ENCODE data around the gene ANKRD11.

Gene ANKRD11

GRCh38 chr16:89368604-89369249 is 121.6 kb downstream of the ANKRD11 start:
- no peak overlapping the region for H3K4me3 ChIP-seq (ENCODE audit: low read depth, low read length)
- DNase-seq (ENCODE audit: low read depth, low spot score) = no peak
- in situ Hi-C loops (cut with HindIII; ENCODE audit: low sequenced_read_pairs) = no loop called here
- TF ChIP-seq, protein P1, sequence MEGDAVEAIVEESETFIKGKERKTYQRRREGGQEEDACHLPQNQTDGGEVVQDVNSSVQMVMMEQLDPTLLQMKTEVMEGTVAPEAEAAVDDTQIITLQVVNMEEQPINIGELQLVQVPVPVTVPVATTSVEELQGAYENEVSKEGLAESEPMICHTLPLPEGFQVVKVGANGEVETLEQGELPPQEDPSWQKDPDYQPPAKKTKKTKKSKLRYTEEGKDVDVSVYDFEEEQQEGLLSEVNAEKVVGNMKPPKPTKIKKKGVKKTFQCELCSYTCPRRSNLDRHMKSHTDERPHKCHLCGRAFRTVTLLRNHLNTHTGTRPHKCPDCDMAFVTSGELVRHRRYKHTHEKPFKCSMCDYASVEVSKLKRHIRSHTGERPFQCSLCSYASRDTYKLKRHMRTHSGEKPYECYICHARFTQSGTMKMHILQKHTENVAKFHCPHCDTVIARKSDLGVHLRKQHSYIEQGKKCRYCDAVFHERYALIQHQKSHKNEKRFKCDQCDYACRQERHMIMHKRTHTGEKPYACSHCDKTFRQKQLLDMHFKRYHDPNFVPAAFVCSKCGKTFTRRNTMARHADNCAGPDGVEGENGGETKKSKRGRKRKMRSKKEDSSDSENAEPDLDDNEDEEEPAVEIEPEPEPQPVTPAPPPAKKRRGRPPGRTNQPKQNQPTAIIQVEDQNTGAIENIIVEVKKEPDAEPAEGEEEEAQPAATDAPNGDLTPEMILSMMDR (IDR thresholded peaks at IDR 0.05; ENCODE audit: low read depth, low read length) = no peak

DNA sequence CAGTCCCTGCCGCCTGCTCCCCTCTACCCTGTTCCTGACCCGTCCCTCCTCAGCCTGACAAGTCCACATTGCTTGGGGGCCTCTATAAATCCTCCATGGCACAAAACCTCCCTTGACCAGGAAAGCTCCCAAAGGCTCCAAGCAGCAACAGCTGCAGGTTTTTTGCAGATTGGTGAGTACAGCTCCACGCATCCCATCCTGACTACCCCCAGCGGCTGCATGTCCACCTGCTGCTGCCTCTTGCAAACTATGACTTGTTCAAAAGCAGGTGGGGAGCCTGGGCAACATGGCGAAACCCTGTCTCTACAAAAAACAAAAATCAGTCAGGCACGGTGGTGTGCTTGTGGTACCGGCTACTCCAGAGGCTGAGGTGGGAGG is 122.8 kb downstream of the ANKRD11 start:
- TF ChIP-seq, protein P1 (IDR thresholded peaks at IDR 0.05; ENCODE audit: low read depth, low read length) = no peak
- no peak overlapping the region for H3K4me3 ChIP-seq (ENCODE audit: low read depth, low read length)
- no peak for DNase-seq (ENCODE audit: low read depth, low spot score)
- in situ Hi-C loops (cut with HindIII; ENCODE audit: low sequenced_read_pairs) = no loop called here

GRCh38 chr16:89366561-89367537 is 123.5 kb downstream of the ANKRD11 start:
- TF ChIP-seq, protein P1 (IDR thresholded peaks at IDR 0.05; ENCODE audit: low read depth, low read length) = no peak
- no peak for DNase-seq (ENCODE audit: low read depth, low spot score)
- in situ Hi-C loops (cut with HindIII; ENCODE audit: low sequenced_read_pairs) = no loop called here
- no peak overlapping the region for H3K4me3 ChIP-seq (ENCODE audit: low read depth, low read length)

- TF ChIP-seq, protein P1 (IDR thresholded peaks at IDR 0.05; ENCODE audit: low read depth, low read length) = no peak
- in situ Hi-C loops (cut with HindIII; ENCODE audit: low sequenced_read_pairs) = no loop called here
These were observed 124.4 kb downstream of the ANKRD11 start for GRCh38 chr16:89365996-89366395.

GRCh38 chr16:89365044-89365467 is 125.3 kb downstream of the ANKRD11 start:
- peak; percentile 67 for DNase-seq (ENCODE audit: low read depth, low spot score)
- TF ChIP-seq, protein P1 (IDR thresholded peaks at IDR 0.05; ENCODE audit: low read depth, low read length) = no peak
- in situ Hi-C loops (cut with HindIII; ENCODE audit: low sequenced_read_pairs) = no loop called here
- no peak overlapping the region for H3K4me3 ChIP-seq (ENCODE audit: low read depth, low read length)

More at GRCh38 chr16:89365996-89366395, 124.4 kb downstream of the ANKRD11 start:
- DNase-seq (ENCODE audit: low read depth, low spot score) = no peak
- H3K4me3 ChIP-seq (ENCODE audit: low read depth, low read length) = no peak overlapping the region

GRCh38 chr16:89364606-89365005 is 125.8 kb downstream of the ANKRD11 start:
- in situ Hi-C loops (cut with HindIII; ENCODE audit: low sequenced_read_pairs) = no loop called here
- DNase-seq (ENCODE audit: low read depth, low spot score) = no peak
- H3K4me3 ChIP-seq (ENCODE audit: low read depth, low read length) = no peak overlapping the region
- TF ChIP-seq, protein P1 (IDR thresholded peaks at IDR 0.05; ENCODE audit: low read depth, low read length) = no peak

Measured in astrocyte of the spinal cord (primary cell).